Testis (tissue), 2 donors: Measurements from ENCODE around the gene RGL3.

ENCODE experiments used
- POLR2A ChIP-seq: fragments of 450-650 bp; IDR thresholded peaks from one replicate; pipeline ENCODE4 v1.6.1; 2017; ENCODE audit warnings: antibody characterized with exemption, mild to moderate bottlenecking, moderate library complexity
- TF ChIP-seq, protein P1 (sequence below), 3 experiments: fragments of 450-650 bp in 2 of 3; fragments of 200-600 bp in 1 of 3; sonication (generic) in 1 of 3; IDR thresholded peaks; one replicate each; pipeline ENCODE4 v1.5.1; 2016 to 2019; ENCODE audit warnings: antibody characterized with exemption in 3 of 3, mild to moderate bottlenecking in 2 of 3, moderate library complexity in 1 of 3

DNA sequence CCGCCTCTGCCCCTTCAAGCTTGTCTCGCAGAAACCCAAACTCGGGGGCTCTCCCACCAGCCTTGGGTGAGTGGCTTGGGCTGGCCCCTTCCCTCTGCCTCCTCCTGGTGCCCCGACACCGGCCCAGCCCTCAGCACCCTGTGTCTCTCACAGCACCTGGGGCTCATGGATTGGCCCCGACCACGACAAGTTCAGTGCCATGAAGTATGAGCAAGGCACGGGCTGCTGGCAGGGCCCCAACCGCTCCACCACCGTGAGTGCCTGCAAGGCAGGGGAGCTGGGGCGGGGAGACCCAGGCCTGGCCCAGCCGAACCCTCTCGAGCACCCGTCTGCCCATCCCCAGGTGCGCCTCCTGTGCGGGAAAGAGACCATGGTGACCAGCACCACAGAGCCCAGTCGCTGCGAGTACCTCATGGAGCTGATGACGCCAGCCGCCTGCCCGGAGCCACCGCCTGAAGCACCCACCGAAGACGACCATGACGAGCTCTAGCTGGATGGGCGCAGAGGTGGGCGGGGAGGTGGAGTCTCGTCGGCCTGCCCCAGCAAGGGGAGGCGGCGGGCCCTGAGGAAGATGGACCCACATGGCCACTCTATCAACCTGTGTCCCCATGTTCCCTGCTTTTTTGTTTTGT, 29.9 kb upstream of the RGL3 start:
- TF ChIP-seq, protein P1, sequence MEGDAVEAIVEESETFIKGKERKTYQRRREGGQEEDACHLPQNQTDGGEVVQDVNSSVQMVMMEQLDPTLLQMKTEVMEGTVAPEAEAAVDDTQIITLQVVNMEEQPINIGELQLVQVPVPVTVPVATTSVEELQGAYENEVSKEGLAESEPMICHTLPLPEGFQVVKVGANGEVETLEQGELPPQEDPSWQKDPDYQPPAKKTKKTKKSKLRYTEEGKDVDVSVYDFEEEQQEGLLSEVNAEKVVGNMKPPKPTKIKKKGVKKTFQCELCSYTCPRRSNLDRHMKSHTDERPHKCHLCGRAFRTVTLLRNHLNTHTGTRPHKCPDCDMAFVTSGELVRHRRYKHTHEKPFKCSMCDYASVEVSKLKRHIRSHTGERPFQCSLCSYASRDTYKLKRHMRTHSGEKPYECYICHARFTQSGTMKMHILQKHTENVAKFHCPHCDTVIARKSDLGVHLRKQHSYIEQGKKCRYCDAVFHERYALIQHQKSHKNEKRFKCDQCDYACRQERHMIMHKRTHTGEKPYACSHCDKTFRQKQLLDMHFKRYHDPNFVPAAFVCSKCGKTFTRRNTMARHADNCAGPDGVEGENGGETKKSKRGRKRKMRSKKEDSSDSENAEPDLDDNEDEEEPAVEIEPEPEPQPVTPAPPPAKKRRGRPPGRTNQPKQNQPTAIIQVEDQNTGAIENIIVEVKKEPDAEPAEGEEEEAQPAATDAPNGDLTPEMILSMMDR (IDR thresholded peaks at IDR 0.05) = no peak
- TF ChIP-seq POLR2A = no peak
